ENCODE results near the gene STK38.

STK38 gene

DNA sequence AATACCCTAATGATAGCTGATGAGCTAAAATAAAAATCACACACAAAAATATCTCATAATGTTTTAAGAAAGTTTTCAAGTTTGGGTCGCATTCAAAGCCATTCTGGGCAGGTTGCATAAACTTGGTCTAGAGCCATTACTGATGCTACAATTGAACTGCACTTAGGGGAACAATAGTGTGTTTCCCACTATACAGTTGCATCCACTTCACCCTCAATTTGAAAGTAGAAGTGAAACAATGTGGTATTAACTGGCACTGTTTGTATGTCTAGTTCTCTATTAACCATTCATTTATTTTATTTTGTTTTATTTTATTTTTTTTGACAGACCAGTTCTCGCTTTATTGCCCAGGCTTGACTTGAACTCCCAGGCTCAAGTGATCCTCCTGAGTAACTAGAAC lies 23.0 kb upstream of the STK38 start:
- TF ChIP-seq POLR2AphosphoS5 (IDR thresholded peaks at IDR 0.05; ENCODE audit: low read depth, low read length) = no peak
- TF ChIP-seq POU2F2 (IDR thresholded peaks at IDR 0.05; ENCODE audit: low read depth, low read length) = no peak
- no peak for TF ChIP-seq PAX5 (IDR thresholded peaks at IDR 0.05; ENCODE audit: insufficient read depth, low read length, severe bottlenecking)
- no peak for DNase-seq (ENCODE audit: insufficient read length, low spot score)
- FAIRE-seq = peak; percentile 58

DNA sequence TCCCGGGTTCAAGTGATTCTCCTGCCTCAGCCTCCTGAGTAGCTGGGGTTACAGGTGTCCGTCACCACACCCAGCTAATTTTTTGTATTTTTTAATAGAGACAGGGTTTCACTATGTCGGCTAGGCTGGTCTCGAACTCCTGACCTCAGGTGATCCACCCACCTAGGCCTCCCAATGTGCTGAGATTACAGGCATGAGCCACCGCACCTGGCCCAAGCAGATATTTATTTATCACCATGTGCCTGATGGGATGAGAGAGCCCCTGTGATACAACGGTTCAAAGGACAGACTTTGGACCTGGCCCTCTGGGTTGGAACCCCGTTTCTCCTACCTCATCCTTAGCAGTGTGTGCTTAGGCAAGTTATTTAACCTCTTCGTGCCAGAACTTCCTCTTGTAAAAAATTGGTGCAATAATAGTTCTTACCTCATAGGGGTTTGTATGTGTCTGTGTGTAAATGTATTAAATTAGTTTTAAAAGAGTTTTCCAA lies 19.2 kb upstream of the STK38 start:
- FAIRE-seq (no peak), DNase-seq (ENCODE audit: insufficient read length, low spot score) (no peak)
- TF ChIP-seq SPI1 (IDR thresholded peaks at IDR 0.05; ENCODE audit: low read depth, low read length) = no peak
- no peak for TF ChIP-seq POU2F2 (IDR thresholded peaks at IDR 0.05; ENCODE audit: low read depth, low read length)
- TF ChIP-seq PAX5 (IDR thresholded peaks at IDR 0.05; ENCODE audit: insufficient read depth, low read length, severe bottlenecking) = no peak
- TF ChIP-seq TAF1 (IDR thresholded peaks at IDR 0.05; ENCODE audit: low read depth, low read length) = no peak
- TF ChIP-seq POLR2A (IDR thresholded peaks at IDR 0.05; ENCODE audit: low read depth, low read length) = no peak
- TF ChIP-seq POLR2AphosphoS5 (IDR thresholded peaks at IDR 0.05; ENCODE audit: low read depth, low read length) = no peak

DNA sequence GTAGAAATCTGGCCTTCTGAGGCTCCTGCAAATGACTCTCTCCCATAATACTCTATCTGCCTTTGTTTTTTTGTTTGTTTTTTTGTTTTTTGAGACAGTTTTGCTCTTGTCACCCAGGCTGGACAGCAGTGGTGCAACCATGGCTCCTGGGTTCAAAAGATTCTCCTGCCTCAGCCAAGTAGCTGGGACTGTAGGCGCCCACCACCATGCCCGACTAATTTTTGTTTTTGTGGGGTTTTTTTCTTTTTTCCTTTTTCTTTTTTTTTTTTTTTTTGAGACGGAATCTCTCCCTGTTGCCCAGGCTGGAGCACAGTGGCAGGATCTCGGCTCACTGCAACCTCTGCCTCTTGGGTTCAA lies 16.6 kb upstream of the STK38 start:
- FAIRE-seq (no peak), DNase-seq (ENCODE audit: insufficient read length, low spot score) (no peak)
- no peak for TF ChIP-seq POLR2AphosphoS5 (IDR thresholded peaks at IDR 0.05; ENCODE audit: low read depth, low read length)
- TF ChIP-seq SPI1 (IDR thresholded peaks at IDR 0.05; ENCODE audit: low read depth, low read length) = no peak
- no peak for TF ChIP-seq POU2F2 (IDR thresholded peaks at IDR 0.05; ENCODE audit: low read depth, low read length)
- TF ChIP-seq PAX5 (IDR thresholded peaks at IDR 0.05; ENCODE audit: insufficient read depth, low read length, severe bottlenecking) = no peak
- no peak for TF ChIP-seq TAF1 (IDR thresholded peaks at IDR 0.05; ENCODE audit: low read depth, low read length)
- no peak for TF ChIP-seq POLR2A (IDR thresholded peaks at IDR 0.05; ENCODE audit: low read depth, low read length)

DNA sequence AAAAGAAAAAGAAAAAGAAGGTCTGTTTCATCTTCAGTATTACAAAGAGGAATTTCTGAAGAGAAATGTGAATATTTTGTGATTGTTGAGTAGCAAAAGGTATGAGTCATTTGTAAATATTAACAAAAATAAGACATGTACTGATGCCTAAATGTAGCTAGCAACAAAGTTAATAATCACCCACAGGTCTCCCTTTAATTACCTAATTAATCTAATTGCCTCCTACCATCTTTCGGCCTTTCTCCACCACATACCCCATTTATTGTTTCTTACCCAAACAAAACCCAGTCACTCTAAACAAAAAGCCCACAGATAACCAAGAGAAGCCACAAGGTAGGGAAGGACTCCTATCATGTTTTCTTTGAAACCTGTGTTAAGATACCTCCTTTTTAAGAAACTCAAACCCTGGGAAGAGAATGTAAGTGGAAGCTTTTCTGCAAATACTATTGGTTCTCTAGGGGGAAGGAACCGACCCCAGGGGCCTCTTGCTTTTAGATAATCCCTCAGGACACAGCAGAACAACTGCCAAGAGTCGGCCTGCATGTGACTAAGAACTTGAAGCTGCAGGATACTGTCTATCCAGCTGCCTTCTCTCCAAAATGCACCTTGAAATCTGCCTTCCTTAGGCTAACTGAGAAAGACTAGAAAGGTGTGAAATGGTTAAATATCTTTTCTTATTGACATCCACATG lies 16.1 kb upstream of the STK38 start:
- no peak for DNase-seq (ENCODE audit: insufficient read length, low spot score)
- TF ChIP-seq SPI1 (IDR thresholded peaks at IDR 0.05; ENCODE audit: low read depth, low read length) = no peak
- TF ChIP-seq POU2F2 (IDR thresholded peaks at IDR 0.05; ENCODE audit: low read depth, low read length) = no peak
- no peak for TF ChIP-seq POLR2A (IDR thresholded peaks at IDR 0.05; ENCODE audit: low read depth, low read length)
- no peak for TF ChIP-seq POLR2AphosphoS5 (IDR thresholded peaks at IDR 0.05; ENCODE audit: low read depth, low read length)
- no peak for TF ChIP-seq TAF1 (IDR thresholded peaks at IDR 0.05; ENCODE audit: low read depth, low read length)
- TF ChIP-seq PAX5 (IDR thresholded peaks at IDR 0.05; ENCODE audit: insufficient read depth, low read length, severe bottlenecking) = no peak
- no peak for FAIRE-seq

DNA sequence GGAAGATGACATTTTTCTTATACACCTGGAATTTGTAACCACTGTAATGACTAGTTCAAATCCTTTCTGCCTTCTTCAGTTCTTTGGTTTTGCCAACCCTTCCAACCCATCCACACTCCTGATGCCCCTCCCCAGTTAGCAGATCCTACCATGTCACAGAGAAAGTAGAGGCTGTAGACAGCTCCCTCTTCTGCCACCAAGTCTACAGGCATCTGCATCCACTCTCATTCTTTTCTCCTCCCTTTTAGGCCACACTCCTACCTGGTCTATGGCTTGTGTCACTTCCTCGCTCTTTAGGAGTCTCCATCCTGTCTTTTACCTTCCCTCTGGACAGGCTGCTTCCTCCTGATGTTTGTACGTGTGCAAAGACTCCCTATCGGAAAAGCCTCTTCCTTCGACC lies 13.5 kb upstream of the STK38 start:
- TF ChIP-seq POLR2A (IDR thresholded peaks at IDR 0.05; ENCODE audit: low read depth, low read length) (no peak), POU2F2 (IDR thresholded peaks at IDR 0.05; ENCODE audit: low read depth, low read length) (no peak), SPI1 (IDR thresholded peaks at IDR 0.05; ENCODE audit: low read depth, low read length) (no peak), PAX5 (IDR thresholded peaks at IDR 0.05; ENCODE audit: insufficient read depth, low read length, severe bottlenecking) (no peak), POLR2AphosphoS5 (IDR thresholded peaks at IDR 0.05; ENCODE audit: low read depth, low read length) (no peak)
- DNase-seq (ENCODE audit: insufficient read length, low spot score) (no peak), FAIRE-seq (no peak)

DNA sequence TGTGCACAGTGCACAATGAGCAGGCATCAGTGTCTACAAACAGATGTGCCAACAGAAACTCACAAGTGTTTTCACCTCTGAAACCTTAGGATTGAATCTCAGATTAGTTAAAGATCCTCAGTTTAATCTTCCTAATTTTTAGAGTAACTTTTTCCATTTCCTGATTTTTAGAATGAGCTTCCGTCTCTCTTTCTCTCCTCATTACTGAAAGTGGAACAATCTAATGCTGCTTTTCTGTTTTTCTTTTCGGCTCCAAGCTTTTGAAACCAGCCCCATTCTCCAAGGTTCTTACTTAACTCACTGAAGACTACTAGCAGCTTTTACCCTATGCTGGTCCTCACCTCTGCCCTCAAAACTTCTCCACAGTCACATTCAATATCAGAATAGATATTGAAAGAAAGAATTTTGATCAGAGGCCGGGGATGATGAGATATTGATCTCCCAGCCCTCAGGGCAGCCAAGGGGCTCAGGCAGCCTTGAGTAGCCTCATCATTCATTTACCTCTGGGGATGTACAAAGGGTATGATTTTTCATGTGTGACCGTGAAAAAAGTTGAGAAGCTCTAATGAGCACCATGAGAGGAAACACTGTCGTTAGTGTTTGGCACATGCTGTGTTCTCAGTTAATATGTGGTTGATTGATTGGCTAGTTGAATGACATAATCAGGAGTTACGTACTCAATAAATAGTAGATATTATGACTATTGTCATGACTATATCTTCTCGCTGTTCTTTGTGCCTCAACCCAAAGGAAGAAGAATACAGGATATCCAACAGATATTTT lies 11.9 kb upstream of the STK38 start:
- DNase-seq (ENCODE audit: insufficient read length, low spot score) = no peak
- TF ChIP-seq POLR2AphosphoS5 (IDR thresholded peaks at IDR 0.05; ENCODE audit: low read depth, low read length) (no peak), PAX5 (IDR thresholded peaks at IDR 0.05; ENCODE audit: insufficient read depth, low read length, severe bottlenecking) (no peak), POLR2A (IDR thresholded peaks at IDR 0.05; ENCODE audit: low read depth, low read length) (no peak), TAF1 (IDR thresholded peaks at IDR 0.05; ENCODE audit: low read depth, low read length) (no peak), SPI1 (IDR thresholded peaks at IDR 0.05; ENCODE audit: low read depth, low read length) (no peak), POU2F2 (IDR thresholded peaks at IDR 0.05; ENCODE audit: low read depth, low read length) (no peak)
- FAIRE-seq = no peak

DNA sequence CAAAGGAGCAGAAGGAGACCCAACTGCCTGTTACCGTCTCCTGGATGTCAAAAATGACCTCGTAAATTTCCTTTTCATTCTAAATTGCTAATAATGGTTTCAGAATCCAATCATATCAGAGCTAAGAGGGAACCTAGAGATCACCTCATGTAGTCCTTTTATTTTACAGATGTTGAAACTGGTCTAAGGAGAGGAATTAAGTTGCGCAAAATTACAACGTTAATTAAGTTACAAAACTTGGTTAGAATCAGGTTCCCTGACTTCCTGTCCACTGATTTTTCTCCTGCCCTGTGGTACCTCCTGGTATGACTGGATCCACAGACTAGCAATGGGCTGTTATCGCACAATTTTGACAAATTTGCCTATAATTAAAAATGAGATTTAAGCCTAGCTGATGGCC lies 9.0 kb upstream of the STK38 start:
- FAIRE-seq (no peak), DNase-seq (ENCODE audit: insufficient read length, low spot score) (no peak)
- TF ChIP-seq PAX5 (IDR thresholded peaks at IDR 0.05; ENCODE audit: insufficient read depth, low read length, severe bottlenecking) (no peak), POLR2A (IDR thresholded peaks at IDR 0.05; ENCODE audit: low read depth, low read length) (no peak), POU2F2 (IDR thresholded peaks at IDR 0.05; ENCODE audit: low read depth, low read length) (no peak), TAF1 (IDR thresholded peaks at IDR 0.05; ENCODE audit: low read depth, low read length) (no peak), SPI1 (IDR thresholded peaks at IDR 0.05; ENCODE audit: low read depth, low read length) (no peak), POLR2AphosphoS5 (IDR thresholded peaks at IDR 0.05; ENCODE audit: low read depth, low read length) (no peak)

DNA sequence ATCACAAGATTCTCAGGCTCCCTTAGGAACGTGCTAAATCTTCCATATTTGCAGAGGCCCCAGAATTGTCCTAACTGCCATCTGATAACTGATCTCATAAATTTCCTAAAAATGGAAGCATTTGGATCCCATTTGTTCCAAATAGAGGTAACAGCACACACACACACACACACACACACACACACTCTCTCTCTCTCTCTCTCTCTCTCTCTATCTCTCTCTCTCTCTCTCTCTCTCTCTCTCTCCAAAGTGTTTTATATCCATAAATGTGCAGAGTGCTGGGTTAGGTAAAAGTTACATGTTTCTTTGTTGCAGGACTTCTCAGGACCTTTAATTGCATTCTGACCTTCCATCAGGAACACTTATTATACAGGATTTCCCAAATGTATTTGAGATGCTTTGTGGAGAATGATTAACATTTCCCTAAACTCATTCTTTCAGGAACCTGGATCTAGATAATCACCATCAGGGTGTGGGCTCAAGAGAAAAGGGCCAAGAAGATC lies 8.5 kb upstream of the STK38 start:
- FAIRE-seq (no peak), DNase-seq (ENCODE audit: insufficient read length, low spot score) (no peak)
- TF ChIP-seq TAF1 (IDR thresholded peaks at IDR 0.05; ENCODE audit: low read depth, low read length) (no peak), POLR2A (IDR thresholded peaks at IDR 0.05; ENCODE audit: low read depth, low read length) (no peak), PAX5 (IDR thresholded peaks at IDR 0.05; ENCODE audit: insufficient read depth, low read length, severe bottlenecking) (no peak), SPI1 (IDR thresholded peaks at IDR 0.05; ENCODE audit: low read depth, low read length) (no peak), POU2F2 (IDR thresholded peaks at IDR 0.05; ENCODE audit: low read depth, low read length) (no peak), POLR2AphosphoS5 (IDR thresholded peaks at IDR 0.05; ENCODE audit: low read depth, low read length) (no peak)

DNA sequence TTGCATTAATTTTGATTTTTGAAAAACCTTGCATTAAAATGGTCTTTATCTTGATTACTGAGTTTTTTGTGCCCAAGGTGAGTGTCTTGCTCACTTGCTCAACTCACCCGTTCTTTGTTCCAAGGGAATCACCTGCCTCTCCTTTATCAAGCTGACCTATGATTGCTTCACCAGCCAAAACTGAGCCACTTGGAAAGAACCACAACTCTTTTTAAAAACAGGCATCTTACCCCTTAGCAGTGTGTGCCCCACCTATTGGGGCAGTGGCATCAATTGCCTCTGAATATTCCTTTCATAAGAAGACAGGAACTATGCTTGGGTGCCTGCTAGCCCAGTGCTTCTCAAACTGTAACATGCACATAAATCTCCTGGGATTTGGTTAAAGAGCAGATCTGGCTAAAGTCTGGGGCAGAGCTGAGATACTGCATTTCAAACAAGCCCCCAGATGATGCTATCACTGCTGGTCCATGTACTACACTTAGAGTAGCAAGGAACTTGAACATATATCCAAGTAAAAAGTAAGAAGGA lies 3.3 kb upstream of the STK38 start:
- DNase-seq (ENCODE audit: insufficient read length, low spot score) = no peak
- TF ChIP-seq POLR2A (IDR thresholded peaks at IDR 0.05; ENCODE audit: low read depth, low read length) (no peak), PAX5 (IDR thresholded peaks at IDR 0.05; ENCODE audit: insufficient read depth, low read length, severe bottlenecking) (peak; percentile 30)
- FAIRE-seq = no peak

Data from GM12891 (cell line).